Osteoblast (primary cell): ENCODE measurements around the gene MAPT. TPM values are rescaled to one million over a fixed set of nuclear protein-coding genes. Genes with fewer than 3 reads are reported as not detected.

Experiments used
- DNase-seq: peaks from one replicate; pipeline ENCODE4 v3.0.0; 2011; ENCODE audit warnings: low spot score, mixed read lengths; ENCODE audit not compliant: insufficient read length; ENCODE audit errors: missing footprints
- H2AFZ ChIP-seq: 2 replicates; pipeline ENCODE4 v1.6.0; 2011; ENCODE audit warnings: mild to moderate bottlenecking, low read length
- H3K27ac ChIP-seq: 2 replicates; pipeline ENCODE4 v1.5.1; 2011; ENCODE audit warnings: mild to moderate bottlenecking, low read depth, low read length, moderate library complexity
- H3K27me3 ChIP-seq: 2 replicates; pipeline ENCODE4 v1.6.0; 2012; ENCODE audit warnings: mild to moderate bottlenecking, control low read depth, inconsistent platforms, low read length, moderate library complexity; ENCODE audit not compliant: insufficient read depth
- H3K36me3 ChIP-seq: 2 replicates; pipeline ENCODE4 v1.5.1; 2011; ENCODE audit warnings: mild to moderate bottlenecking, low read length, control low read depth, moderate library complexity; ENCODE audit not compliant: insufficient read depth
- H3K4me1 ChIP-seq: 2 replicates; pipeline ENCODE4 v1.5.1; 2011; ENCODE audit warnings: mild to moderate bottlenecking, low read length, control low read depth, moderate library complexity; ENCODE audit not compliant: insufficient read depth
- H3K4me2 ChIP-seq: 2 replicates; pipeline ENCODE4 v1.6.0; 2011; ENCODE audit warnings: mild to moderate bottlenecking, low read length; ENCODE audit not compliant: insufficient read depth
- H3K4me3 ChIP-seq: fragments of 200-600 bp; sonication (generic); 3 replicates; pipeline ENCODE4 v1.5.1; 2012; ENCODE audit warnings: mild to moderate bottlenecking, low read length, inconsistent platforms; ENCODE audit not compliant: insufficient read depth
- H3K79me2 ChIP-seq: 2 replicates; pipeline ENCODE4 v1.6.0; 2012; ENCODE audit warnings: mild to moderate bottlenecking, low read length, control low read depth, inconsistent platforms; ENCODE audit not compliant: insufficient read depth
- H3K9me3 ChIP-seq: 2 replicates; pipeline ENCODE4 v1.5.1; 2011; ENCODE audit warnings: low read depth, low read length, control low read depth
- H4K20me1 ChIP-seq: 2 replicates; pipeline ENCODE4 v1.6.0; 2012; ENCODE audit warnings: mild to moderate bottlenecking, low read length, control low read depth; ENCODE audit not compliant: insufficient read depth
- CTCF ChIP-seq: IDR thresholded peaks from 2 replicates; pipeline ENCODE4 v1.5.1; 2011; ENCODE audit warnings: mild to moderate bottlenecking, low read depth, low read length, moderate library complexity; ENCODE audit errors: extremely low read depth
- total RNA-seq: library from RNA; depleted of rRNA; stranded (reverse); fragments of >200 nt; gene quantifications from 2 replicates; pipeline ENCODE4 v1.2.3, GENCODE V29; 2012

Gene MAPT
- total RNA-seq, 1 donor = 0.36 TPM

- H3K4me1 ChIP-seq = no peaks in the 10 kb centered on the region
- no peaks in the 10 kb centered on the region for H4K20me1 ChIP-seq
- no peaks in the 10 kb centered on the region for H3K79me2 ChIP-seq
- H3K36me3 ChIP-seq = no peaks in the 10 kb centered on the region
- no peaks in the 10 kb centered on the region for H3K9me3 ChIP-seq
- DNase-seq = no peak
- no peak overlapping the region for H3K4me3 ChIP-seq
- H3K27me3 ChIP-seq = peaks cover 30% of the 10 kb centered on the region
- H3K4me2 ChIP-seq = no peak overlapping the region
- no peak for TF ChIP-seq CTCF
- no peak overlapping the region for H3K27ac ChIP-seq
- no peak overlapping the region for H2AFZ ChIP-seq
Measured at GRCh38 chr17:45965812-45966211, 71.5 kb downstream of the MAPT start.

GRCh38 chr17:45966606-45967280, 72.4 kb downstream of the MAPT start:
- H3K79me2 ChIP-seq = no peaks in the 10 kb centered on the region
- no peaks in the 10 kb centered on the region for H3K4me1 ChIP-seq
- no peaks in the 10 kb centered on the region for H4K20me1 ChIP-seq
- DNase-seq = no peak
- TF ChIP-seq CTCF = no peak
- no peak overlapping the region for H2AFZ ChIP-seq
- H3K36me3 ChIP-seq = no peaks in the 10 kb centered on the region
- no peaks in the 10 kb centered on the region for H3K9me3 ChIP-seq
- H3K27me3 ChIP-seq = peaks cover 30% of the 10 kb centered on the region
- H3K27ac ChIP-seq = no peak overlapping the region
- no peak overlapping the region for H3K4me2 ChIP-seq
- H3K4me3 ChIP-seq = no peak overlapping the region

- H3K27me3 ChIP-seq = peaks cover 32% of the 10 kb centered on the region
- no peaks in the 10 kb centered on the region for H3K9me3 ChIP-seq
- H3K4me3 ChIP-seq = no peak overlapping the region
- no peaks in the 10 kb centered on the region for H3K36me3 ChIP-seq
- H3K79me2 ChIP-seq = no peaks in the 10 kb centered on the region
- no peak overlapping the region for H2AFZ ChIP-seq
- no peaks in the 10 kb centered on the region for H4K20me1 ChIP-seq
- no peak overlapping the region for H3K27ac ChIP-seq
- no peak for TF ChIP-seq CTCF
- H3K4me2 ChIP-seq = no peak overlapping the region
- no peak for DNase-seq
- no peaks in the 10 kb centered on the region for H3K4me1 ChIP-seq
Measured at GRCh38 chr17:45967378-45967777, 73.0 kb downstream of the MAPT start.

GRCh38 chr17:45968732-45969131, 74.4 kb downstream of the MAPT start:
- no peak for TF ChIP-seq CTCF
- Histone ChIP-seq H3K79me2 (no peaks in the 10 kb centered on the region), H3K27me3 (peaks cover 36% of the 10 kb centered on the region), H2AFZ (no peak overlapping the region), H3K4me1 (no peaks in the 10 kb centered on the region), H3K36me3 (no peaks in the 10 kb centered on the region), H3K4me3 (no peak overlapping the region), H3K27ac (no peak overlapping the region), H3K4me2 (no peak overlapping the region), H3K9me3 (no peaks in the 10 kb centered on the region), H4K20me1 (no peaks in the 10 kb centered on the region)
- no peak for DNase-seq
